GM21423 (cell line): ENCODE results near the gene MRPL12.

Experiments
- ATAC-seq: cut with Tn5 transposase; IDR thresholded peaks from one replicate; pipeline ENCODE4 v1.9.1; 2021; ENCODE audit warnings: mild to moderate bottlenecking, moderate library complexity; ENCODE audit not compliant: unreplicated experiment

MRPL12 gene

GRCh38 chr17:81715107-81715871 lies 12.1 kb downstream of the MRPL12 start:
- no peak for ATAC-seq

- no peak for ATAC-seq
Measured at GRCh38 chr17:81715872-81716673, 12.9 kb downstream of the MRPL12 start.

- ATAC-seq = no peak
Measured at GRCh38 chr17:81716674-81716996, 13.5 kb downstream of the MRPL12 start.

GRCh38 chr17:81717049-81717765 lies 14.0 kb downstream of the MRPL12 start:
- no peak for ATAC-seq

- no peak for ATAC-seq
Measured at GRCh38 chr17:81717766-81718089, 14.6 kb downstream of the MRPL12 start.

GRCh38 chr17:81719410-81720266 lies 16.5 kb downstream of the MRPL12 start:
- no peak for ATAC-seq

GRCh38 chr17:81720267-81721071 lies 17.3 kb downstream of the MRPL12 start:
- ATAC-seq = no peak

GRCh38 chr17:81722184-81723120 lies 19.3 kb downstream of the MRPL12 start:
- ATAC-seq = no peak

GRCh38 chr17:81723651-81724209 lies 20.6 kb downstream of the MRPL12 start:
- ATAC-seq = no peak

- no peak for ATAC-seq
Measured at GRCh38 chr17:81725439-81725838, 22.3 kb downstream of the MRPL12 start.

GRCh38 chr17:81726004-81726403 lies 22.8 kb downstream of the MRPL12 start:
- no peak for ATAC-seq

- ATAC-seq = no peak
Measured at GRCh38 chr17:81727324-81728031, 24.3 kb downstream of the MRPL12 start.

GRCh38 chr17:81733507-81734404 lies 30.6 kb downstream of the MRPL12 start:
- peak; percentile 53 for ATAC-seq

GRCh38 chr17:81734405-81735263 lies 31.5 kb downstream of the MRPL12 start:
- ATAC-seq = no peak

GRCh38 chr17:81735264-81736102 lies 32.3 kb downstream of the MRPL12 start:
- no peak for ATAC-seq
